Measurements from ENCODE around the gene NT5DC1. TPM values are rescaled to one million over a fixed set of nuclear protein-coding genes. Genes with fewer than 3 reads are reported as not detected.

Gene NT5DC1
- total and polyA plus RNA-seq, 2 experiments from 2014 or later: 27.0 to 29.8 TPM

DNA sequence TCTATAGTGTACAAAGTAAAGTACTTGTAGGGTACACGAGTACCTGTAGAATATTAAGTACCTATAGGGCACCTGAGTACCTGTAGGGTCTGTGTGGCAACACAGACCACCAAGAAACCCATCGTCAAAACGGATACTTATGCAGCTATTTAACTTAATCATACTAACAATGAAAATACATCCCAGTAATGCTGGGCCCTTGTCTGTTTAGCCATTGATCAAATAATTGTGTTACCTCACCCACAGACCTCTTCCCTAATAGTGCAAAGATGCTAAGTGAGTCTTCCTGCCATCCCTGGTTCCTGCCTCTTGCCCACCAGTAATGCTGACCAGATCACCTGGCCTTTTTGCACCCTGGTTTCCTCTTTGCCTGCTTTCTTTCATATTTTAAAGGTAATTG lies 32.8 kb downstream of the NT5DC1 start:
- H3K9me3 Mint-ChIP-seq: no peaks in the 10 kb centered on the region
- Histone ChIP-seq H4K20me1 (replicated peaks; ENCODE audit: insufficient read depth) (no peaks in the 10 kb centered on the region), H3K4me1 (ENCODE audit: insufficient read depth) (peaks cover 17% of the 10 kb centered on the region), H3K4me3 (no peak overlapping the region), H3K9me2 (ENCODE audit: insufficient read depth) (no peaks in the 10 kb centered on the region), H3K27me3 (ENCODE audit: insufficient read depth) (no peaks in the 10 kb centered on the region), H2AFZ (no peak overlapping the region), H3F3A (replicated peaks; ENCODE audit: low read depth) (no peaks in the 10 kb centered on the region), H3K4me2 (peak overlapping the region; percentile 0; the same call in 1 of the 2 replicates), H3K36me3 (ENCODE audit: insufficient read depth) (no peaks in the 10 kb centered on the region), H3K79me2 (replicated peaks; ENCODE audit: insufficient read depth) (no peaks in the 10 kb centered on the region), H3K27ac (ENCODE audit: low read depth) (peak overlapping the region; percentile 41; the same call in 1 of the 2 replicates)
- peaks cover 19% of the 10 kb centered on the region for H3K4me1 Mint-ChIP-seq
- ATAC-seq: peak; percentile 60
- TF ChIP-seq, protein P1, sequence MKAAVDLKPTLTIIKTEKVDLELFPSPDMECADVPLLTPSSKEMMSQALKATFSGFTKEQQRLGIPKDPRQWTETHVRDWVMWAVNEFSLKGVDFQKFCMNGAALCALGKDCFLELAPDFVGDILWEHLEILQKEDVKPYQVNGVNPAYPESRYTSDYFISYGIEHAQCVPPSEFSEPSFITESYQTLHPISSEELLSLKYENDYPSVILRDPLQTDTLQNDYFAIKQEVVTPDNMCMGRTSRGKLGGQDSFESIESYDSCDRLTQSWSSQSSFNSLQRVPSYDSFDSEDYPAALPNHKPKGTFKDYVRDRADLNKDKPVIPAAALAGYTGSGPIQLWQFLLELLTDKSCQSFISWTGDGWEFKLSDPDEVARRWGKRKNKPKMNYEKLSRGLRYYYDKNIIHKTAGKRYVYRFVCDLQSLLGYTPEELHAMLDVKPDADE (IDR thresholded peaks at IDR 0.05): no peak
- peak; percentile 57; the same call in 1 of the 2 replicates for TF ChIP-seq NANOG (IDR thresholded peaks at IDR 0.05; ENCODE audit: borderline replicate concordance)
- H3K27me3 Mint-ChIP-seq (ENCODE audit: insufficient read depth, low read depth, poor library complexity): no peaks in the 10 kb centered on the region
- peaks cover 3% of the 10 kb centered on the region; the same call in 1 of the 3 replicates for H3K36me3 Mint-ChIP-seq (ENCODE audit: low read depth)
- no peak overlapping the region for H3K4me3 Mint-ChIP-seq
- DNase-seq (ENCODE audit: low spot score): peak; percentile 43
- H3K27ac Mint-ChIP-seq: no peak overlapping the region

GRCh38 chr6:116136373-116136772 lies 35.7 kb downstream of the NT5DC1 start:
- no peaks in the 10 kb centered on the region for H3F3A ChIP-seq (replicated peaks; ENCODE audit: low read depth)
- DNase-seq (ENCODE audit: low spot score) (no peak), ATAC-seq (no peak)
- no peak overlapping the region for H3K4me2 ChIP-seq
- Mint-ChIP-seq H3K4me1 (peaks cover 24% of the 10 kb centered on the region), H3K27me3 (ENCODE audit: insufficient read depth, low read depth, poor library complexity) (no peaks in the 10 kb centered on the region), H3K9me3 (no peaks in the 10 kb centered on the region), H3K4me3 (no peak overlapping the region), H3K27ac (no peak overlapping the region), H3K36me3 (ENCODE audit: low read depth) (peaks cover 3% of the 10 kb centered on the region; the same call in 1 of the 3 replicates)
- H3K79me2 ChIP-seq (replicated peaks; ENCODE audit: insufficient read depth): no peaks in the 10 kb centered on the region
- H3K27me3 ChIP-seq (ENCODE audit: insufficient read depth): no peaks in the 10 kb centered on the region
- no peak overlapping the region for H3K4me3 ChIP-seq
- H3K9me2 ChIP-seq (ENCODE audit: insufficient read depth): no peaks in the 10 kb centered on the region
- H3K4me1 ChIP-seq (ENCODE audit: insufficient read depth): peaks cover 17% of the 10 kb centered on the region
- H4K20me1 ChIP-seq (replicated peaks; ENCODE audit: insufficient read depth): no peaks in the 10 kb centered on the region
- H3K27ac ChIP-seq (ENCODE audit: low read depth): no peak overlapping the region; the same call in 1 of the 2 replicates
- no peaks in the 10 kb centered on the region for H3K36me3 ChIP-seq (ENCODE audit: insufficient read depth)
- H2AFZ ChIP-seq: no peak overlapping the region
- TF ChIP-seq ZNF331 (CRISPR knock-in tag; IDR thresholded peaks at IDR 0.05; ENCODE audit: low read depth) (no peak), NANOG (IDR thresholded peaks at IDR 0.05; ENCODE audit: borderline replicate concordance) (no peak), JUNB (IDR thresholded peaks at IDR 0.05; ENCODE audit: unreplicated experiment) (no peak), EZH2phosphoT487 (IDR thresholded peaks at IDR 0.05; ENCODE audit: unreplicated experiment) (no peak), STAT1 (IDR thresholded peaks at IDR 0.05; ENCODE audit: unreplicated experiment) (no peak), ZNF114 (CRISPR knock-in tag; IDR thresholded peaks at IDR 0.05) (no peak)
- TF ChIP-seq, protein P1 (IDR thresholded peaks at IDR 0.05): no peak

DNA sequence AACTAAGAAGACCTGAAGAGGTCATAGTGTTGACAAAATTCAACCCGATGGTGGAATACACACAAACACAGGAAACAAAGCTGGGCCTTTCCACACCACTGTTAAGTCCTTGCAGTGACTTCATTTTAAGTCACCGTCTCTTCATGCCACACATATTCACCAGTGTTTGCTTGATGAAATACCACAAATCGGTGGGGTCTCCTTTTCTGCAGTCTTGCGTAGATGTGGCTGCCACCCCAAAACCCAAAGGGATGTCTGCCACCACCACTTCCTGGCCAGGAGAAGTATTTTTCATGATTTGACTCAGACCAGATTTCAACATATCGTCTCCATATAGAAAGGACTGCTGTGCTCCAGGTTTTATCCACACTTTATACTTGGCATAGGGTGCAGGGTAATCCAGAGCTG lies 36.3 kb downstream of the NT5DC1 start:
- ATAC-seq (no peak), DNase-seq (ENCODE audit: low spot score) (no peak)
- Histone ChIP-seq H3K79me2 (replicated peaks; ENCODE audit: insufficient read depth) (no peaks in the 10 kb centered on the region), H3K4me1 (ENCODE audit: insufficient read depth) (peaks cover 17% of the 10 kb centered on the region), H3F3A (replicated peaks; ENCODE audit: low read depth) (no peaks in the 10 kb centered on the region), H2AFZ (no peak overlapping the region), H3K4me3 (no peak overlapping the region), H3K36me3 (ENCODE audit: insufficient read depth) (no peaks in the 10 kb centered on the region), H3K4me2 (no peak overlapping the region), H3K27ac (ENCODE audit: low read depth) (no peak overlapping the region; the same call in 1 of the 2 replicates), H4K20me1 (replicated peaks; ENCODE audit: insufficient read depth) (no peaks in the 10 kb centered on the region), H3K9me2 (ENCODE audit: insufficient read depth) (no peaks in the 10 kb centered on the region), H3K27me3 (ENCODE audit: insufficient read depth) (no peaks in the 10 kb centered on the region)
- Mint-ChIP-seq H3K27ac (peak overlapping the region; percentile 60; the same call in 1 of the 2 replicates), H3K36me3 (ENCODE audit: low read depth) (no peaks in the 10 kb centered on the region), H3K27me3 (ENCODE audit: insufficient read depth, low read depth, poor library complexity) (no peaks in the 10 kb centered on the region), H3K4me1 (peaks cover 24% of the 10 kb centered on the region), H3K9me3 (no peaks in the 10 kb centered on the region), H3K4me3 (no peak overlapping the region)
- TF ChIP-seq, protein P2, sequence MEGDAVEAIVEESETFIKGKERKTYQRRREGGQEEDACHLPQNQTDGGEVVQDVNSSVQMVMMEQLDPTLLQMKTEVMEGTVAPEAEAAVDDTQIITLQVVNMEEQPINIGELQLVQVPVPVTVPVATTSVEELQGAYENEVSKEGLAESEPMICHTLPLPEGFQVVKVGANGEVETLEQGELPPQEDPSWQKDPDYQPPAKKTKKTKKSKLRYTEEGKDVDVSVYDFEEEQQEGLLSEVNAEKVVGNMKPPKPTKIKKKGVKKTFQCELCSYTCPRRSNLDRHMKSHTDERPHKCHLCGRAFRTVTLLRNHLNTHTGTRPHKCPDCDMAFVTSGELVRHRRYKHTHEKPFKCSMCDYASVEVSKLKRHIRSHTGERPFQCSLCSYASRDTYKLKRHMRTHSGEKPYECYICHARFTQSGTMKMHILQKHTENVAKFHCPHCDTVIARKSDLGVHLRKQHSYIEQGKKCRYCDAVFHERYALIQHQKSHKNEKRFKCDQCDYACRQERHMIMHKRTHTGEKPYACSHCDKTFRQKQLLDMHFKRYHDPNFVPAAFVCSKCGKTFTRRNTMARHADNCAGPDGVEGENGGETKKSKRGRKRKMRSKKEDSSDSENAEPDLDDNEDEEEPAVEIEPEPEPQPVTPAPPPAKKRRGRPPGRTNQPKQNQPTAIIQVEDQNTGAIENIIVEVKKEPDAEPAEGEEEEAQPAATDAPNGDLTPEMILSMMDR (conservative IDR thresholded peaks at IDR 0.05; ENCODE audit: low read depth in 2 of 2): no peak
- TF ChIP-seq POLR2AphosphoS5 (IDR thresholded peaks at IDR 0.05; ENCODE audit: low read depth): no peak
- no peak for TF ChIP-seq REST (IDR thresholded peaks at IDR 0.05; ENCODE audit: unreplicated experiment)
- no peak for TF ChIP-seq CREB1 (CRISPR knock-in tag; IDR thresholded peaks at IDR 0.05; ENCODE audit: low read depth)
- TF ChIP-seq NANOG (IDR thresholded peaks at IDR 0.05; ENCODE audit: borderline replicate concordance): no peak

Measured in GM23338 (cell line).